Aorta (tissue), 5 donors: Measurements from ENCODE around the gene ERG. TPM values are rescaled to one million over a fixed set of nuclear protein-coding genes. Genes with fewer than 3 reads are reported as not detected.

ENCODE experiments used
- ATAC-seq: fragments of 200-7000 bp; cut with Tn5 transposase; one replicate; pipeline ENCODE4 v1.9.1; 2022; ENCODE audit warnings: moderate library complexity; ENCODE audit not compliant: low FRiP score
- DNase-seq, 2 donors: peaks; one replicate each; pipeline ENCODE4 v3.0.0-alpha.2; 2020
- H3K27ac ChIP-seq, 2 donors: one replicate each; pipeline ENCODE4 v1.5.1; 2013; ENCODE audit warnings: low read length in 2 of 2, mild to moderate bottlenecking in 2 of 2, moderate library complexity in 2 of 2, control low read depth in 1 of 2, inconsistent platforms in 1 of 2, low read depth in 1 of 2
- H3K27me3 ChIP-seq, 2 donors: one replicate each; pipeline ENCODE4 v1.6.1; 2013; ENCODE audit warnings: control low read depth in 1 of 2, low read length in 1 of 2, mild to moderate bottlenecking in 1 of 2, moderate library complexity in 1 of 2; ENCODE audit not compliant: insufficient read depth in 2 of 2, control insufficient read depth in 1 of 2
- H3K36me3 ChIP-seq, 2 donors: one replicate each; pipeline ENCODE4 v1.6.1; 2013; ENCODE audit warnings: control low read depth in 1 of 2, low read length in 1 of 2, mild to moderate bottlenecking in 1 of 2; ENCODE audit not compliant: insufficient read depth in 2 of 2, control insufficient read depth in 1 of 2
- H3K4me1 ChIP-seq, 2 donors: one replicate each; pipeline ENCODE4 v1.6.1; 2013; ENCODE audit warnings: low read length in 2 of 2, control low read depth in 1 of 2, mild to moderate bottlenecking in 1 of 2, moderate library complexity in 1 of 2; ENCODE audit not compliant: insufficient read depth in 2 of 2, control insufficient read depth in 1 of 2
- H3K4me3 ChIP-seq, 2 donors: one replicate each; pipeline ENCODE4 v1.5.1; 2013; ENCODE audit warnings: low read length in 2 of 2, control low read depth in 1 of 2, mild to moderate bottlenecking in 1 of 2
- H3K9me3 ChIP-seq: one replicate; pipeline ENCODE4 v1.6.1; 2013; ENCODE audit warnings: mild to moderate bottlenecking, low read length; ENCODE audit not compliant: control insufficient read depth
- WGBS, 2 donors: extraction: QIAGEN DNeasy Blood & Tissue Kit; methylation state at CpG; one replicate each; pipeline ENCODE4 v1.1.7; 2013; 5-methylcytosine and 5-hydroxymethylcytosine counted together
- intact Hi-C, 2 donors: fragments of 100-400 bp; cut with DNase I; formaldehyde crosslinking; loops; one replicate each; pipeline versions ENCODE4 v1.14.2 to v1.15.0; 2022
- polyA plus RNA-seq, 2 donors: library from polyadenylated mRNA; stranded (reverse); fragments of 200-250 nt; gene quantifications; one replicate each; pipeline ENCODE4 v1.2.3, GENCODE V29; 2013
- total RNA-seq, 2 donors: library from RNA; stranded (reverse); fragmentation: NEBNext Ultra II Directional; extraction: Animal tissue kit (Norgen Biotek cat#: 25700); gene quantifications; one replicate each; pipeline ENCODE4 v1.2.1, GENCODE V29; 2021
- donor health status: healthy with polysubstance abuse.
- donor health status: Bipolar disorder and iron deficiency.
- donor health status: DM: no; HTN: no; CAD: no.
- donor health status: DM: no; HTN: no; CAD: no.
- donor health status: DM: yes; HTN: yes; CAD: no.

ERG gene
- total and polyA plus RNA-seq, 4 donors: 33.5 to 133 (median 86.4) TPM

- Histone ChIP-seq H3K36me3 (peaks cover 0 to 1% of the 10 kb centered on the region in 2 donors), H3K27ac (peak overlapping the region in 1 of 2 donors; percentile 32), H3K4me3 (no peak overlapping the region), H3K27me3 (no peaks in the 10 kb centered on the region), H3K4me1 (peaks cover 0 to 2% of the 10 kb centered on the region in 2 donors), H3K9me3 (no peaks in the 10 kb centered on the region)
- no peak for ATAC-seq
- intact Hi-C loops: no loop called here
- DNase-seq: no peak
- 28 to 38% methylated on average over 8 of the region's 8 CpGs for whole genome bisulfite sequencing, 2 donors
Observed at GRCh38 chr21:38443110-38443509, 55.2 kb downstream of the ERG start.

GRCh38 chr21:38441153-38441552 is 57.1 kb downstream of the ERG start:
- Histone ChIP-seq H3K36me3 (peaks cover 0 to 1% of the 10 kb centered on the region in 2 donors), H3K4me1 (peaks cover 0 to 2% of the 10 kb centered on the region in 2 donors), H3K27ac (no peak overlapping the region), H3K27me3 (no peaks in the 10 kb centered on the region), H3K9me3 (no peaks in the 10 kb centered on the region), H3K4me3 (no peak overlapping the region)
- DNase-seq (no peak), ATAC-seq (no peak)
- 88 to 93% methylated on average over 2 of the region's 2 CpGs for WGBS, 2 donors
- intact Hi-C loops: no loop called here

GRCh38 chr21:38440746-38441145 is 57.5 kb downstream of the ERG start:
- 63 to 68% methylated on average over 5 of the region's 5 CpGs for WGBS, 2 donors
- ATAC-seq (no peak), DNase-seq (no peak)
- Histone ChIP-seq H3K27me3 (no peaks in the 10 kb centered on the region), H3K4me3 (no peak overlapping the region), H3K9me3 (no peaks in the 10 kb centered on the region), H3K27ac (no peak overlapping the region), H3K36me3 (peaks cover 0 to 1% of the 10 kb centered on the region in 2 donors), H3K4me1 (peaks cover 0 to 2% of the 10 kb centered on the region in 2 donors)
- intact Hi-C loops: no loop called here

- ATAC-seq: no peak
- DNase-seq: no peak
- Histone ChIP-seq H3K4me1 (peaks cover 0 to 2% of the 10 kb centered on the region in 2 donors), H3K9me3 (no peaks in the 10 kb centered on the region), H3K4me3 (no peak overlapping the region), H3K27me3 (no peaks in the 10 kb centered on the region), H3K36me3 (peaks cover 0 to 1% of the 10 kb centered on the region in 2 donors), H3K27ac (peak overlapping the region in 1 of 2 donors; percentile 65)
- intact Hi-C loops: loop anchor here in 1 of 2 donors (10.0 kb wide), 1 partner anchor 55 kb away; the partner anchor contains the start of gene ERG
- WGBS, 2 donors: 69 to 76% methylated on average over 5 of the region's 5 CpGs
Observed at GRCh38 chr21:38439957-38440356, 58.3 kb downstream of the ERG start.

GRCh38 chr21:38439426-38439825 is 58.9 kb downstream of the ERG start:
- intact Hi-C loops: loop anchor here in 1 of 2 donors (10.0 kb wide), 1 partner anchor 55 kb away; the partner anchor contains the start of gene ERG
- H3K4me1 ChIP-seq: peaks cover under 1 to 2% of the 10 kb centered on the region in 2 donors

GRCh38 chr21:38438462-38438893 is 59.8 kb downstream of the ERG start:
- no peak for ATAC-seq
- H3K9me3 ChIP-seq: no peaks in the 10 kb centered on the region
- WGBS, 2 donors: 60 to 61% methylated on average over 11 of the region's 11 CpGs
- H3K4me1 ChIP-seq: peaks cover 2% of the 10 kb centered on the region in 2 donors
- no peak overlapping the region for H3K27ac ChIP-seq
- no peak overlapping the region for H3K4me3 ChIP-seq
- H3K27me3 ChIP-seq: no peaks in the 10 kb centered on the region
- peaks cover 0 to 1% of the 10 kb centered on the region in 2 donors for H3K36me3 ChIP-seq
- intact Hi-C loops: loop anchor here in 1 of 2 donors (10.0 kb wide), 1 partner anchor 56 kb away; the partner anchor contains the start of gene ERG
- peak; percentile 82 to 90 for DNase-seq

More at GRCh38 chr21:38439426-38439825, 58.9 kb downstream of the ERG start:
- Histone ChIP-seq H3K4me3 (no peak overlapping the region), H3K36me3 (peaks cover 0 to 1% of the 10 kb centered on the region in 2 donors), H3K27me3 (no peaks in the 10 kb centered on the region), H3K9me3 (no peaks in the 10 kb centered on the region), H3K27ac (peak overlapping the region in 1 of 2 donors; percentile 65)
- no peak for ATAC-seq
- no peak for DNase-seq
- 7% methylated on average over 6 of the region's 6 CpGs for WGBS, 2 donors

GRCh38 chr21:38436341-38436740 is 61.9 kb downstream of the ERG start:
- Histone ChIP-seq H3K4me3 (no peak overlapping the region), H3K27ac (peak overlapping the region; percentile 52 to 77), H3K9me3 (no peaks in the 10 kb centered on the region), H3K36me3 (no peaks in the 10 kb centered on the region), H3K27me3 (no peaks in the 10 kb centered on the region), H3K4me1 (peaks cover 4 to 6% of the 10 kb centered on the region in 2 donors)
- intact Hi-C loops: loop anchor here in 1 of 2 donors (10.0 kb wide), 1 partner anchor 58 kb away; the partner anchor contains the start of gene ERG
- 76 to 81% methylated on average over 4 of the region's 4 CpGs for WGBS, 2 donors
- no peak for ATAC-seq
- no peak for DNase-seq

- Histone ChIP-seq H3K9me3 (no peaks in the 10 kb centered on the region), H3K27me3 (no peaks in the 10 kb centered on the region), H3K4me3 (no peak overlapping the region), H3K36me3 (no peaks in the 10 kb centered on the region), H3K27ac (peak overlapping the region; percentile 78 to 96), H3K4me1 (peaks cover 4 to 6% of the 10 kb centered on the region in 2 donors)
- ATAC-seq (peak; percentile 56), DNase-seq (peak in 1 of 2 donors; percentile 72)
- intact Hi-C loops: loop anchor here in 1 of 2 donors (5.0 to 10.0 kb wide), 2 partner anchors 53 to 60 kb away; partner anchors contain the start of gene ERG
- 6 to 8% methylated on average over 8 of the region's 8 CpGs for WGBS, 2 donors
Observed at GRCh38 chr21:38434913-38435533, 63.3 kb downstream of the ERG start.
